GM04504 (cell line): Measurements from ENCODE around the gene OR8K1.

Experiments
- DNase-seq: peaks from one replicate; pipeline ENCODE4 v3.0.0-alpha.2; 2012; ENCODE audit warnings: low read depth

The OR8K1 gene

GRCh38 chr11:56345739-56346138 lies at the start of gene OR8K1:
Gene OR8K1 (plus strand): TSS chr11:56346039. CDS start chr11:56346039, 0 bp downstream.
- no peak for DNase-seq

- DNase-seq: no peak
Measured at GRCh38 chr11:56296898-56297297, 48.9 kb upstream of the OR8K1 start.

GRCh38 chr11:56307836-56308235 lies 38.0 kb upstream of the OR8K1 start:
- no peak for DNase-seq

- no peak for DNase-seq
Measured at GRCh38 chr11:56314844-56315243, 31.0 kb upstream of the OR8K1 start, which contains the start of gene OR8K3. Gene OR8K3 (plus strand): TSS chr11:56315144. CDS start chr11:56318307, 3,163 bp downstream.

GRCh38 chr11:56331861-56332491 lies 13.9 kb upstream of the OR8K1 start:
- no peak for DNase-seq

GRCh38 chr11:56333156-56333555 lies 12.7 kb upstream of the OR8K1 start:
- DNase-seq: no peak

- no peak for DNase-seq
Measured at GRCh38 chr11:56340289-56340688, 5.5 kb upstream of the OR8K1 start.

- DNase-seq: no peak
Measured at GRCh38 chr11:56353991-56354390, 8.2 kb downstream of the OR8K1 start, which contains the start of gene OR8J1. Gene OR8J1 (plus strand): TSS chr11:56354291. CDS start chr11:56360247, 5,956 bp downstream.

GRCh38 chr11:56375324-56375723 lies 29.5 kb downstream of the OR8K1 start, which contains the start of gene OR8U1:
Gene OR8U1 (plus strand): TSS chr11:56375624. CDS start chr11:56375624, 0 bp downstream.
- no peak for DNase-seq

- DNase-seq: no peak
Measured at GRCh38 chr11:56380120-56380519, 34.3 kb downstream of the OR8K1 start.

GRCh38 chr11:56394381-56394780 lies 48.5 kb downstream of the OR8K1 start:
- DNase-seq: no peak

- no peak for DNase-seq
Measured at GRCh38 chr11:56396047-56396446, 50.2 kb downstream of the OR8K1 start.
